Lung (tissue), 12 donors: ENCODE measurements around the gene DYNC1I2. TPM values are rescaled to one million over a fixed set of nuclear protein-coding genes. Genes with fewer than 3 reads are reported as not detected.

Source experiments
- ATAC-seq: fragments of 200-7000 bp; cut with Tn5 transposase; one replicate; pipeline ENCODE4 v1.9.1; 2020; ENCODE audit warnings: moderate number of reproducible peaks; ENCODE audit not compliant: insufficient read depth, low FRiP score
- DNase-seq, 3 donors: peaks; one replicate each; pipeline ENCODE4 v3.0.0-alpha.2; 2013 to 2017
- H3K27ac ChIP-seq, 2 donors: one replicate each; pipeline ENCODE4 v1.5.1; 2013; ENCODE audit warnings: mild to moderate bottlenecking in 2 of 2, moderate library complexity in 2 of 2, control low read depth in 1 of 2, inconsistent platforms in 1 of 2, low read depth in 1 of 2, low read length in 1 of 2
- H3K27me3 ChIP-seq, 3 donors: one replicate each; pipeline ENCODE4 v1.5.1; 2013; ENCODE audit warnings: low read length in 2 of 3; ENCODE audit not compliant: control insufficient read depth in 3 of 3, insufficient read depth in 3 of 3
- H3K36me3 ChIP-seq, 4 donors: one replicate each; pipeline ENCODE4 v1.5.1; 2013; ENCODE audit warnings: low read length in 4 of 4, mild to moderate bottlenecking in 1 of 4, moderate library complexity in 1 of 4; ENCODE audit not compliant: control insufficient read depth in 4 of 4, insufficient read depth in 4 of 4
- H3K4me1 ChIP-seq, 5 donors: one replicate each; pipeline ENCODE4 v1.5.1; 2013; ENCODE audit warnings: low read length in 5 of 5, mild to moderate bottlenecking in 2 of 5, moderate library complexity in 1 of 5; ENCODE audit not compliant: control insufficient read depth in 5 of 5, insufficient read depth in 5 of 5
- H3K4me3 ChIP-seq: one replicate; pipeline ENCODE4 v1.5.1; 2013; ENCODE audit warnings: mild to moderate bottlenecking, control low read depth, moderate library complexity
- H3K9ac ChIP-seq, 2 donors: one replicate each; pipeline ENCODE4 v1.5.1; 2013; ENCODE audit warnings: low read length in 2 of 2, control low read depth in 1 of 2; ENCODE audit not compliant: insufficient read depth in 1 of 2
- H3K9me3 ChIP-seq, 4 donors: one replicate each; pipeline ENCODE4 v1.5.1; 2013; ENCODE audit warnings: low read length in 3 of 4, mild to moderate bottlenecking in 1 of 4, moderate library complexity in 1 of 4; ENCODE audit not compliant: control insufficient read depth in 4 of 4, insufficient read depth in 3 of 4
- WGBS, 2 donors: extraction: QIAGEN DNeasy Blood & Tissue Kit; methylation state at CpG; one replicate each; pipeline ENCODE4 v1.1.7; 2013; 5-methylcytosine and 5-hydroxymethylcytosine counted together
- polyA plus RNA-seq, 2 donors: library from polyadenylated mRNA; stranded (reverse); fragments of 200-250 nt; gene quantifications; one replicate each; pipeline ENCODE4 v1.2.1, GENCODE V29; 2013
- total RNA-seq, 2 donors: library from RNA; depleted of rRNA in 1 of 2; stranded (reverse); fragments of >200 nt in 1 of 2; gene quantifications; one replicate each; pipeline ENCODE4 v1.2.1, GENCODE V29; 2014 to 2021
- TF ChIP-seq, protein P1 (sequence below): IDR thresholded peaks from 2 replicates; pipeline ENCODE4 v1.5.1; 2012; ENCODE audit warnings: mild to moderate bottlenecking; ENCODE audit errors: control extremely low read depth, extremely low read depth
- donor health status: control.
- donor health status: control.
- donor health status: Bipolar disorder and iron deficiency.
- donor health status: healthy.
- donor health status: DM: yes; HTN: yes; CAD: no.

Gene DYNC1I2
- total and polyA plus RNA-seq, 4 donors = 47.1 to 190 (median 72.2) TPM

GRCh38 chr2:171723716-171724683, 36.7 kb downstream of the DYNC1I2 start:
- Histone ChIP-seq H3K9ac (no peak overlapping the region), H3K36me3 (peaks cover 1 to 13% (median 10%) of the 10 kb centered on the region in 4 donors), H3K27ac (no peak overlapping the region), H3K9me3 (no peaks in the 10 kb centered on the region), H3K4me3 (no peak overlapping the region), H3K27me3 (no peaks in the 10 kb centered on the region), H3K4me1 (no peaks in the 10 kb centered on the region)
- ATAC-seq (no peak), DNase-seq (peak; percentile 9 to 18 (median 13))
- 92 to 93% methylated on average over 12 of the region's 12 CpGs for WGBS, 2 donors
- TF ChIP-seq, protein P1, sequence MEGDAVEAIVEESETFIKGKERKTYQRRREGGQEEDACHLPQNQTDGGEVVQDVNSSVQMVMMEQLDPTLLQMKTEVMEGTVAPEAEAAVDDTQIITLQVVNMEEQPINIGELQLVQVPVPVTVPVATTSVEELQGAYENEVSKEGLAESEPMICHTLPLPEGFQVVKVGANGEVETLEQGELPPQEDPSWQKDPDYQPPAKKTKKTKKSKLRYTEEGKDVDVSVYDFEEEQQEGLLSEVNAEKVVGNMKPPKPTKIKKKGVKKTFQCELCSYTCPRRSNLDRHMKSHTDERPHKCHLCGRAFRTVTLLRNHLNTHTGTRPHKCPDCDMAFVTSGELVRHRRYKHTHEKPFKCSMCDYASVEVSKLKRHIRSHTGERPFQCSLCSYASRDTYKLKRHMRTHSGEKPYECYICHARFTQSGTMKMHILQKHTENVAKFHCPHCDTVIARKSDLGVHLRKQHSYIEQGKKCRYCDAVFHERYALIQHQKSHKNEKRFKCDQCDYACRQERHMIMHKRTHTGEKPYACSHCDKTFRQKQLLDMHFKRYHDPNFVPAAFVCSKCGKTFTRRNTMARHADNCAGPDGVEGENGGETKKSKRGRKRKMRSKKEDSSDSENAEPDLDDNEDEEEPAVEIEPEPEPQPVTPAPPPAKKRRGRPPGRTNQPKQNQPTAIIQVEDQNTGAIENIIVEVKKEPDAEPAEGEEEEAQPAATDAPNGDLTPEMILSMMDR = no peak

- TF ChIP-seq, protein P1 = no peak
- WGBS, 2 donors = 83 to 88% methylated on average over 1 of the region's 1 CpG
- H3K36me3 ChIP-seq = peaks cover 5 to 26% (median 20%) of the 10 kb centered on the region in 4 donors
Observed at GRCh38 chr2:171726847-171727450, 39.7 kb downstream of the DYNC1I2 start.

GRCh38 chr2:171728989-171729951, 42.0 kb downstream of the DYNC1I2 start:
- Histone ChIP-seq H3K9ac (no peak overlapping the region), H3K4me1 (no peaks in the 10 kb centered on the region), H3K36me3 (peaks cover 5 to 37% (median 24%) of the 10 kb centered on the region in 4 donors), H3K9me3 (no peaks in the 10 kb centered on the region), H3K27me3 (no peaks in the 10 kb centered on the region), H3K4me3 (no peak overlapping the region), H3K27ac (no peak overlapping the region)
- DNase-seq (no peak), ATAC-seq (no peak)
- WGBS, 2 donors = 73 to 83% methylated on average over 3 of the region's 3 CpGs
- TF ChIP-seq, protein P1 = no peak

More at GRCh38 chr2:171726847-171727450, 39.7 kb downstream of the DYNC1I2 start:
- Histone ChIP-seq H3K27ac (no peak overlapping the region), H3K4me1 (no peaks in the 10 kb centered on the region), H3K4me3 (no peak overlapping the region), H3K9me3 (no peaks in the 10 kb centered on the region), H3K9ac (no peak overlapping the region), H3K27me3 (no peaks in the 10 kb centered on the region)
- DNase-seq (no peak), ATAC-seq (no peak)
